K562 (cell line): ENCODE results near the gene MED20. TPM values are rescaled to one million over a fixed set of nuclear protein-coding genes. Genes with fewer than 3 reads are reported as not detected.

Experiments used
- ELK3 ChIP-seq: fragments of 450-650 bp; formaldehyde crosslinking; IDR thresholded peaks from 2 replicates; pipeline ENCODE4 v1.4.0; 2020; ENCODE audit warnings: mild to moderate bottlenecking
- ETV5 ChIP-seq: sonication (generic); formaldehyde crosslinking; IDR thresholded peaks from 2 replicates; pipeline ENCODE4 v1.4.0; 2020; ENCODE audit warnings: low read depth, mild to moderate bottlenecking, missing genetic modification reagents
- KLF13 ChIP-seq: fragments of 450-650 bp; IDR thresholded peaks from 2 replicates; pipeline ENCODE4 v1.6.1; 2016; ENCODE audit warnings: missing genetic modification characterization, low read depth, mild to moderate bottlenecking, missing compliant biosample characterization, moderate library complexity, borderline replicate concordance
- TAF7 ChIP-seq: fragments of 450-650 bp; IDR thresholded peaks from 2 replicates; pipeline ENCODE4 v1.6.1; 2016; ENCODE audit warnings: missing genetic modification characterization, missing compliant biosample characterization
- ZNF318 ChIP-seq, 2 experiments: fragments of 450-650 bp; IDR thresholded peaks; 2 replicates each; pipeline ENCODE4 v1.6.1; 2016; ENCODE audit warnings: mild to moderate bottlenecking in 2 of 2, borderline replicate concordance in 1 of 2, low read depth in 1 of 2, moderate library complexity in 1 of 2
- polyA plus RNA-seq, 8 experiments: library from polyadenylated mRNA; depleted of rRNA in 4 of 8; stranded (reverse) in 5 of 8; unstranded in 3 of 8; fragments of >200 nt; fragmentation: Nextera tagmentation in 2 of 8; fragmentation: Illumina TruSeq in 1 of 8; extraction: Ambion mirVana in 2 of 8; extraction: Trizol in 1 of 8; gene quantifications; 2 replicates each; pipeline versions ENCODE4 v1.2.1 to v1.2.3, GENCODE V29; 2011 to 2014; ENCODE audit warnings: inconsistent platforms in 1 of 8, missing spikeins in 1 of 8
- total RNA-seq, 7 experiments: library from RNA; depleted of rRNA in 6 of 7; stranded (reverse); fragments of >200 nt in 6 of 7; fragmentation: Illumina TruSeq in 2 of 7; extraction: Trizol in 2 of 7; gene quantifications; 2 replicates each; pipeline versions ENCODE4 v1.2.1 to v1.2.3, GENCODE V29; 2011 to 2021; ENCODE audit warnings: low replicate concordance in 1 of 7

Gene MED20
- total and polyA plus RNA-seq, 9 of the 15 experiments (the other 6 are each of a cell fraction or from before 2014, with no cell fraction given), result 27.3 to 80.9 (median 46.0) TPM

GRCh38 chr6:41920921-41921711, at the start of gene MED20, which contains the start of gene BYSL (continued):
- peak in 1 of 2 experiments; percentile 17; a peak in 1 of 4 replicates for TF ChIP-seq ZNF318 (IDR thresholded peaks at IDR 0.05; ENCODE audit: borderline replicate concordance in 1 of 2, low read depth in 1 of 2)
- no peak for TF ChIP-seq ELK3 (CRISPR knock-in tag)
- peak; percentile 71; the same call in 1 of the 2 replicates for TF ChIP-seq TAF7 (tag)
- peak; percentile 98 for TF ChIP-seq KLF13 (tag)
- TF ChIP-seq ETV5, result peak; percentile 91
